Measurements from ENCODE around the gene PTPRB.

Gene PTPRB

GRCh38 chr12:70590549-70591226 lies 46.5 kb downstream of the PTPRB start:
- TF ChIP-seq, protein P1, sequence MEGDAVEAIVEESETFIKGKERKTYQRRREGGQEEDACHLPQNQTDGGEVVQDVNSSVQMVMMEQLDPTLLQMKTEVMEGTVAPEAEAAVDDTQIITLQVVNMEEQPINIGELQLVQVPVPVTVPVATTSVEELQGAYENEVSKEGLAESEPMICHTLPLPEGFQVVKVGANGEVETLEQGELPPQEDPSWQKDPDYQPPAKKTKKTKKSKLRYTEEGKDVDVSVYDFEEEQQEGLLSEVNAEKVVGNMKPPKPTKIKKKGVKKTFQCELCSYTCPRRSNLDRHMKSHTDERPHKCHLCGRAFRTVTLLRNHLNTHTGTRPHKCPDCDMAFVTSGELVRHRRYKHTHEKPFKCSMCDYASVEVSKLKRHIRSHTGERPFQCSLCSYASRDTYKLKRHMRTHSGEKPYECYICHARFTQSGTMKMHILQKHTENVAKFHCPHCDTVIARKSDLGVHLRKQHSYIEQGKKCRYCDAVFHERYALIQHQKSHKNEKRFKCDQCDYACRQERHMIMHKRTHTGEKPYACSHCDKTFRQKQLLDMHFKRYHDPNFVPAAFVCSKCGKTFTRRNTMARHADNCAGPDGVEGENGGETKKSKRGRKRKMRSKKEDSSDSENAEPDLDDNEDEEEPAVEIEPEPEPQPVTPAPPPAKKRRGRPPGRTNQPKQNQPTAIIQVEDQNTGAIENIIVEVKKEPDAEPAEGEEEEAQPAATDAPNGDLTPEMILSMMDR (conservative IDR thresholded peaks at IDR 0.05; ENCODE audit: control insufficient read depth, insufficient read depth, low read depth, low read length): no peak
- H3K4me3 ChIP-seq (ENCODE audit: control insufficient read depth, low read depth, low read length): no peak overlapping the region
- DNase-seq (ENCODE audit: low read depth): no peak

GRCh38 chr12:70590051-70590450 lies 47.2 kb downstream of the PTPRB start:
- H3K4me3 ChIP-seq (ENCODE audit: control insufficient read depth, low read depth, low read length): no peak overlapping the region
- peak; percentile 76 for DNase-seq (ENCODE audit: low read depth)
- TF ChIP-seq, protein P1 (conservative IDR thresholded peaks at IDR 0.05; ENCODE audit: control insufficient read depth, insufficient read depth, low read depth, low read length): peak; percentile 94

- TF ChIP-seq, protein P1 (conservative IDR thresholded peaks at IDR 0.05; ENCODE audit: control insufficient read depth, insufficient read depth, low read depth, low read length): no peak
- DNase-seq (ENCODE audit: low read depth): no peak
- no peak overlapping the region for H3K4me3 ChIP-seq (ENCODE audit: control insufficient read depth, low read depth, low read length)
These were observed 52.9 kb downstream of the PTPRB start for GRCh38 chr12:70584332-70584731.

GRCh38 chr12:70583251-70583650 lies 54.0 kb downstream of the PTPRB start:
- TF ChIP-seq, protein P1 (conservative IDR thresholded peaks at IDR 0.05; ENCODE audit: control insufficient read depth, insufficient read depth, low read depth, low read length): no peak
- no peak for DNase-seq (ENCODE audit: low read depth)
- no peak overlapping the region for H3K4me3 ChIP-seq (ENCODE audit: control insufficient read depth, low read depth, low read length)

GRCh38 chr12:70581208-70581607 lies 56.0 kb downstream of the PTPRB start:
- TF ChIP-seq, protein P1 (conservative IDR thresholded peaks at IDR 0.05; ENCODE audit: control insufficient read depth, insufficient read depth, low read depth, low read length): no peak
- no peak for DNase-seq (ENCODE audit: low read depth)
- H3K4me3 ChIP-seq (ENCODE audit: control insufficient read depth, low read depth, low read length): no peak overlapping the region

DNA sequence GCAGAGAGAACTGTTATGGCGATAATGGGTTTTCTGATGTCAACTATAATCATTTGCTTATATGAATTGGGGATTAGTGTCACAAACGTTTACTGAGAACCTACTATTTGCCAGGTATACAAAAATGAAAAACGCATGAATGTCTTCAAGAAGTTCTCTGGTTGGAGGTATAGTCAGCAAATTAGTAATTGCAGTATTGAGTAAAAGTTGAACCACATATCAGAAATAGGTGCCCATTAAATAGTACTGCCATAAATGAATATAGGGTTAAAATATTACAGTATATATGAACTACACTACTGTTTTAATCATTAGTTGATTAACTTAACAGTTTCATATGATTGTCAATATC lies 60.0 kb downstream of the PTPRB start:
- no peak overlapping the region for H3K4me3 ChIP-seq (ENCODE audit: control insufficient read depth, low read depth, low read length)
- TF ChIP-seq, protein P1 (conservative IDR thresholded peaks at IDR 0.05; ENCODE audit: control insufficient read depth, insufficient read depth, low read depth, low read length): no peak
- DNase-seq (ENCODE audit: low read depth): no peak
